Measurements from ENCODE around the gene AOPEP.

The AOPEP gene

GRCh38 chr9:95025213-95026147 is 299.0 kb downstream of the AOPEP start:
- DNase-seq: no peak

- no peak for DNase-seq
Measured at GRCh38 chr9:95026148-95026524, 299.6 kb downstream of the AOPEP start.

- DNase-seq: no peak
Measured at GRCh38 chr9:95027914-95028852, 301.7 kb downstream of the AOPEP start.

- DNase-seq: no peak
Measured at GRCh38 chr9:95028853-95029219, 302.3 kb downstream of the AOPEP start.

GRCh38 chr9:95029288-95029687 is 302.8 kb downstream of the AOPEP start:
- no peak for DNase-seq

GRCh38 chr9:95029720-95030119 is 303.2 kb downstream of the AOPEP start:
- DNase-seq: no peak

GRCh38 chr9:95030344-95030743 is 303.8 kb downstream of the AOPEP start:
- no peak for DNase-seq

- no peak for DNase-seq
Measured at GRCh38 chr9:95030920-95031642, 304.6 kb downstream of the AOPEP start.

GRCh38 chr9:95031711-95032461 is 305.4 kb downstream of the AOPEP start:
- no peak for DNase-seq

GRCh38 chr9:95032580-95033341 is 306.3 kb downstream of the AOPEP start:
- no peak for DNase-seq

- no peak for DNase-seq
Measured at GRCh38 chr9:95035846-95036245, 309.3 kb downstream of the AOPEP start.

GRCh38 chr9:95036676-95037075 is 310.2 kb downstream of the AOPEP start:
- no peak for DNase-seq

GRCh38 chr9:95037789-95038521 is 311.5 kb downstream of the AOPEP start:
- DNase-seq: no peak

GRCh38 chr9:95038666-95039065 is 312.2 kb downstream of the AOPEP start:
- DNase-seq: no peak

- no peak for DNase-seq
Measured at GRCh38 chr9:95040106-95040505, 313.6 kb downstream of the AOPEP start.

- DNase-seq: no peak
Measured at GRCh38 chr9:95043826-95044225, 317.3 kb downstream of the AOPEP start.

GRCh38 chr9:95044731-95045508 is 318.4 kb downstream of the AOPEP start:
- no peak for DNase-seq

GRCh38 chr9:95045751-95046150 is 319.3 kb downstream of the AOPEP start:
- DNase-seq: no peak

GRCh38 chr9:95047452-95048224 is 321.1 kb downstream of the AOPEP start:
- DNase-seq: no peak
